ENCODE measurements around the gene FAF1. TPM values are rescaled to one million over a fixed set of nuclear protein-coding genes. Genes with fewer than 3 reads are reported as not detected.
"Not testable (repeated sequence)": the region's sequence is repeated elsewhere in the genome, so short reads cannot be mapped to it uniquely, and the experiment has no call there.

FAF1 gene
- total RNA-seq, 1 experiment from 2014 or later = 73.2 TPM

- no peak for TF ChIP-seq ZBTB33 (IDR thresholded peaks at IDR 0.05; ENCODE audit: extremely low read depth, insufficient replicate concordance, low read length)
- no peak for TF ChIP-seq TCF7L2 (IDR thresholded peaks at IDR 0.05; ENCODE audit: borderline replicate concordance, extremely low read depth, insufficient read depth, insufficient read length)
- no peak for TF ChIP-seq EZH2 (IDR thresholded peaks at IDR 0.05)
- TF ChIP-seq YY1 (IDR thresholded peaks at IDR 0.05; ENCODE audit: extremely low read depth, insufficient replicate concordance, low read depth, low read length) = no peak
- TF ChIP-seq SP1 (IDR thresholded peaks at IDR 0.05; ENCODE audit: low read depth) = no peak
- TF ChIP-seq POLR2AphosphoS5 (IDR thresholded peaks at IDR 0.05; ENCODE audit: low read depth, low read length) = no peak
Observed at GRCh38 chr1:50873458-50874187, 86.4 kb downstream of the FAF1 start (continued).

- H2AFZ ChIP-seq (ENCODE audit: low read depth, low read length, poor library complexity, severe bottlenecking); H3K9me2 ChIP-seq (ENCODE audit: insufficient read depth); H3K9ac ChIP-seq (ENCODE audit: low read length); RAD21 ChIA-PET (ENCODE audit: low non-redundant PET in 1 of 2, low total read pairs in 2 of 2, uncharacterized antibody in 2 of 2, unreplicated experiment in 2 of 2); BruUV-seq (replicated peaks); intact Hi-C loops (cut with micrococcal nuclease); POLR2A ChIA-PET; H3K4me3 ChIP-seq (replicated peaks in 1 of 2; ENCODE audit: low read depth in 1 of 2, low read length in 2 of 2); H3K27ac ChIP-seq (ENCODE audit: low read depth, low read length); H3K4me2 ChIP-seq (ENCODE audit: low read length); H3K36me3 ChIP-seq (ENCODE audit: control insufficient read depth in 1 of 2, insufficient read depth in 2 of 2, low read length in 2 of 2); H3K4me1 ChIP-seq (ENCODE audit: control insufficient read depth in 1 of 2, insufficient read depth in 2 of 2, low read length in 2 of 2); DNase-seq (ENCODE audit: low read depth, low spot score); H3K9me3 ChIP-seq (ENCODE audit: control insufficient read depth in 1 of 2, insufficient read depth in 1 of 2, low read depth in 1 of 2, low read length in 2 of 2); CTCF ChIA-PET; H4K20me1 ChIP-seq (ENCODE audit: insufficient read depth); H3K27me3 ChIP-seq (ENCODE audit: insufficient read depth, low read length); ATAC-seq: not testable (repeated sequence)
- H3K79me2 ChIP-seq (ENCODE audit: insufficient read depth, low read length) = peaks cover 77% of the 10 kb centered on the region
Observed at GRCh38 chr1:50864845-50865244, 95.2 kb downstream of the FAF1 start.
